Retinal pigment epithelial cell (primary cell): Measurements from ENCODE around the gene SPPL2B.
"Not testable (repeated sequence)": the region's sequence is repeated elsewhere in the genome, so short reads cannot be mapped to it uniquely, and the experiment has no call there.

Source experiments
- DNase-seq: peaks from one replicate; pipeline ENCODE4 v3.0.0-alpha.2; 2010; ENCODE audit warnings: low read depth
- H3K4me3 ChIP-seq: 2 replicates; pipeline ENCODE4 v1.5.1; 2011; ENCODE audit warnings: mild to moderate bottlenecking, low read length, control low read depth, moderate library complexity
- TF ChIP-seq, protein P1 (sequence below): conservative IDR thresholded peaks from 2 replicates; pipeline ENCODE4 v1.5.1; 2011; ENCODE audit warnings: low read depth, low read length, control low read depth, inconsistent platforms

The SPPL2B gene, protein sequence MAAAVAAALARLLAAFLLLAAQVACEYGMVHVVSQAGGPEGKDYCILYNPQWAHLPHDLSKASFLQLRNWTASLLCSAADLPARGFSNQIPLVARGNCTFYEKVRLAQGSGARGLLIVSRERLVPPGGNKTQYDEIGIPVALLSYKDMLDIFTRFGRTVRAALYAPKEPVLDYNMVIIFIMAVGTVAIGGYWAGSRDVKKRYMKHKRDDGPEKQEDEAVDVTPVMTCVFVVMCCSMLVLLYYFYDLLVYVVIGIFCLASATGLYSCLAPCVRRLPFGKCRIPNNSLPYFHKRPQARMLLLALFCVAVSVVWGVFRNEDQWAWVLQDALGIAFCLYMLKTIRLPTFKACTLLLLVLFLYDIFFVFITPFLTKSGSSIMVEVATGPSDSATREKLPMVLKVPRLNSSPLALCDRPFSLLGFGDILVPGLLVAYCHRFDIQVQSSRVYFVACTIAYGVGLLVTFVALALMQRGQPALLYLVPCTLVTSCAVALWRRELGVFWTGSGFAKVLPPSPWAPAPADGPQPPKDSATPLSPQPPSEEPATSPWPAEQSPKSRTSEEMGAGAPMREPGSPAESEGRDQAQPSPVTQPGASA

DNA sequence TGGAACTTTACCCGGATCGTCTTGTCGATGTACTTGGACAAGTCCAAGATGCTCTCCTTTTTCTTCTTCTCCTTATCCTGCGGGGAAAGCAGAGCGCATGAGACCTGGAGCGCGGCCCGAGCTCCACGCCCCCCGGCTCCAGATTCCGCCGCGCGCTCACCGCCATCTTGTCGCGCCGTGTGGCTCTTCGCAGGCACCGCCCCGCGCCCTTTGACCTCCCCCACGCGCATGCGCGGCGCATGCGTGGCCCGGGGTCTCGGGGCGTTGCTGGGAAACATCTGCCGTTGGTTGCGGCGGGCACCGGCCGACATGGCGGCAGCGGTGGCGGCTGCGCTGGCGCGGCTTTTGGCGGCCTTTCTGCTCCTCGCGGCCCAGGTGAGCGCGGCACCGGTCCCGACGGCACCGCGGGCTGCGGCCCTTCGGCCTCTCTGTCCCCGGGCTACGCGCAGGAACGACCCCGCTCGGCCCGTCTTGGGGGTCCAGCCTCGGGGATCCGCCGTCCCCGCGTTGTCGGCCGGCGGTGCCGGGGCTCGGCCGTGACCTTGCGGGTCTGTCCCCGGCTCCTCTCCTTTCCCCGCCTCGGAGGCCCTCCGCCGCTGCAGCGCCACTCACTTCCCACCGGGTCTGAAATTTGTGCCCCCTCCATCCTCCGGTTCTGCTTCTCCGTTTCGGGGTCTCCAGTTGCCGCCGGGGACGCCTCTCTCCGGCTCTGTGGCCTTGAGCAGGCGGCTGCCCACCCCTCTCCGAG, at the start of gene SPPL2B, which contains the start of gene LSM7:
Gene SPPL2B (plus strand): TSS at position 284 of the 748 bp plus-strand sequence. CDS start 26 bp downstream, at position 310.
Gene LSM7 (minus strand): TSS at position 186 of the 748 bp plus-strand sequence. CDS start 20 bp downstream, at position 166.
- TF ChIP-seq, protein P1, sequence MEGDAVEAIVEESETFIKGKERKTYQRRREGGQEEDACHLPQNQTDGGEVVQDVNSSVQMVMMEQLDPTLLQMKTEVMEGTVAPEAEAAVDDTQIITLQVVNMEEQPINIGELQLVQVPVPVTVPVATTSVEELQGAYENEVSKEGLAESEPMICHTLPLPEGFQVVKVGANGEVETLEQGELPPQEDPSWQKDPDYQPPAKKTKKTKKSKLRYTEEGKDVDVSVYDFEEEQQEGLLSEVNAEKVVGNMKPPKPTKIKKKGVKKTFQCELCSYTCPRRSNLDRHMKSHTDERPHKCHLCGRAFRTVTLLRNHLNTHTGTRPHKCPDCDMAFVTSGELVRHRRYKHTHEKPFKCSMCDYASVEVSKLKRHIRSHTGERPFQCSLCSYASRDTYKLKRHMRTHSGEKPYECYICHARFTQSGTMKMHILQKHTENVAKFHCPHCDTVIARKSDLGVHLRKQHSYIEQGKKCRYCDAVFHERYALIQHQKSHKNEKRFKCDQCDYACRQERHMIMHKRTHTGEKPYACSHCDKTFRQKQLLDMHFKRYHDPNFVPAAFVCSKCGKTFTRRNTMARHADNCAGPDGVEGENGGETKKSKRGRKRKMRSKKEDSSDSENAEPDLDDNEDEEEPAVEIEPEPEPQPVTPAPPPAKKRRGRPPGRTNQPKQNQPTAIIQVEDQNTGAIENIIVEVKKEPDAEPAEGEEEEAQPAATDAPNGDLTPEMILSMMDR, result no peak
- H3K4me3 ChIP-seq, result peak within 1 kb of the TSS; percentile 97
- peak; percentile 41 for DNase-seq

DNA sequence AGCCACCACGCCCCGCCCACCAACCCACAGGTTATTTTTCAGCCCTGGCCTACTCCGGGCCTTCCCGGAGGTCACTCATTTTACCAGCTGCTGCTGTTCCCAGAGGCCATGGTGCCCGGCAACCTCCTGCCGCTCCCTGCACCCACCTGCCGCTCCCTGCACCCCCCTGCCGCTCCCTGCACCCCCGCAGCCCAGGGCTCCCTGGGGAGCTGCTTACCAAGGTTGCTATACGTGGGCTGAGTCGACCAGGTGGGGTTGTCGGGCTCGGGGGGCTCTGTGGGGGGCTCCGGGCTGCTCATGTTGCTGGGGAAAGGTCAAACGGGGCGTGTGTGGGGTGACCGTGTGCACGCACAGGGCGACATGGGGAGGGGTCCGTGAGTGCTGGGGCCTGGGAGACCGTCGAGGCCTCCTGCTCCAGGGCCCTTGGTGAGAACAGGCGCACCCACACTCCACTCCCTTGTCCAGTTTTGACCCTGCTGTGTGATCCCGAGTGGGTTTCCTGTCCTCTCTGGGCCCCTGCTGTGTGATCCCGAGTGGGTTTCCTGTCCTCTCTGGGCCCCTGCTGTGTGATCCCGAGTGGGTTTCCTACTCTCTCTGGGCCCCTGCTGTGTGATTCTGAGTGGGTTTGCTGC, 47.7 kb upstream of the SPPL2B start:
- no peak for DNase-seq
- TF ChIP-seq, protein P1, result no peak
- H3K4me3 ChIP-seq, result no peak overlapping the region

DNA sequence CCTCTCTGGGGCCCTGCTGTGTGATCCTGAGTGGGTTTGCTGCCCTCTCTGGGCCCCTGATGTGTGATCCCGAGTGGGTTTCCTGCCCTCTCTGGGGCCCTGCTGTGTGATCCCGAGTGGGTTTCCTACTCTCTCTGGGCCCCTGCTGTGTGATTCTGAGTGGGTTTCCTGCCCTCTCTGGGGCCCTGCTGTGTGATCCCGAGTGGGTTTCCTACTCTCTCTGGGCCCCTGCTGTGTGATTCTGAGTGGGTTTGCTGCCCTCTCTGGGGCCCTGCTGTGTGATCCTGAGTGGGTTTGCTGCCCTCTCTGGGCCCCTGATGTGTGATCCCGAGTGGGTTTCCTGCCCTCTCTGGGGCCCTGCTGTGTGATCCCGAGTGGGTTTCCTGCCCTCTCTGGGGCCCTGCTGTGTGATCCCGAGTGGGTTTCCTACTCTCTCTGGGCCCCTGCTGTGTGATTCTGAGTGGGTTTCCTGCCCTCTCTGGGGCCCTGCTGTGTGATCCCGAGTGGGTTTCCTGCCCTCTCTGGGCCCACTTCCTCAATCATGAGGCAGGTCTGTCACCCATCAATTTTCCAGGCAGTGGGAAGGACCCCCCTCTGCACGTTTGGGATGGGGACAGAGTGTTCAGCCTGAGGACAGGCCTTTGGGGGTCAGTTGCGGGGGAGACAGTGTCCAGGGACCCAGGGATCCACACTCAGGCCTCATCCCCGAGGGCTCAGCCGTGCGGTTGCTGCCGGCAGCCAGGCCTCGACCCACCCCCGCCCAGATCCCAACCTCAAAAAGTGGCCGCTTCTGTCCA, 47.0 kb upstream of the SPPL2B start:
- not testable (repeated sequence) for DNase-seq, H3K4me3 ChIP-seq

DNA sequence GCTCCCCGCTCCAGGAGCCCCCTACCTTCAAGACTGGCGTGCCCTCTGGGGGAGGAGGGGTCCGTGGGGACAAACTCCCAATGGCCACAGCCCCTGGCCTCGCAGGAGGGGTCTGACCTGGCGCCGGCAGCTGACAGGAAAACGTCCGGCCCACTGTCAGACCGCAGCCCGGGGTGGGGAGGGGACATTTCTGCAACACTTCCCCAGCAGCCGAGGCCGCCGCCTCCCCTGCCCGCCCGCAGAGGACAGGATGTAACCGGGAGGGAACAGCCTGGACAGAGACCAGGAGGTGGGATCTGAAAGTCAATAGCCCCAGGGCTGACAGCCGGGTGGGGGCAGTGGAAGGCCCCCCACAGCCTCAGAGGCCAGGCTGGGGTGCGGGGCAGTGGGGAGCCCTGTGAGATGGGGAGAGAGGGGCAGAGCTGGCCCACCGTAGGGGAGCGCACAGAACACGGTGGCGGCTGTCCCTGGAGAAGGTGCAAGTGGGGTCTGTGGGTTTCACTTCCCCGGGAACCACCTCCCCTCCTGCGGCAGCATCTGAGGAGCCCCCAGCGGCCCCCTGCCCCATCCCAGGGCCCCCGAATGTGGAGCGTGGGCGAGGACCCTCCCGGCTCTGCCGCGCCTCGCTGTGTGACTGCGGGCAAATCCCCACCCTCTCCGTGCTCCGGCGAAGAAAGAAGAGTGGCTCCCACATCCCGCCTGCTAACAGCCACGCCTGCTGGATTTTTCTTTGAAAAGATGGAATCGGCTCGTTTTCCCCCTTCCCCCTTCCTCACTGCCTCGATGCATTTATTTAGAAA, 46.2 kb upstream of the SPPL2B start, which contains the start of gene PEAK3:
Gene PEAK3 (minus strand): TSS at position 114 of the 800 bp plus-strand sequence. CDS start 1,244 bp downstream, outside the sequence.
- no peak for DNase-seq
- TF ChIP-seq, protein P1, result no peak
- no peak within 1 kb of the TSS for H3K4me3 ChIP-seq

DNA sequence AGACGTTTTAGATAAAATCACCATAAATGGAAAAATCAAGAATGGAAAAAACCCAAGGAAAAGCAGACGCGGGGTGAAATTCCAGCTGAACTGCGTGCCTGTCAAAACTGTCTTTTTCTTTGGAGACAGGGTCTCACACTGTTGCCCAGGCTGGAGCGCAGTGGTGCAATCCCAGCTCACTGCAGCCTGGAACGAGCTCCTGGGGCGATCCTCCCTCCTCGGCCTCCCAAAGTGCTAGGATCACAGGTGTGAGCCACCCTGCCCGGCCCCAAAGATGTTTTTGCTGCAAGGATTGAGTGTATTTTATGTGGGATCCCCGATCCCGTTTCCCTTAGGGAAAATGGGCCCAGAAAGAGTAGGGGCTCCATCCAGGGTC, 45.6 kb upstream of the SPPL2B start:
- no peak for DNase-seq
- TF ChIP-seq, protein P1, result no peak
- H3K4me3 ChIP-seq, result no peak overlapping the region

DNA sequence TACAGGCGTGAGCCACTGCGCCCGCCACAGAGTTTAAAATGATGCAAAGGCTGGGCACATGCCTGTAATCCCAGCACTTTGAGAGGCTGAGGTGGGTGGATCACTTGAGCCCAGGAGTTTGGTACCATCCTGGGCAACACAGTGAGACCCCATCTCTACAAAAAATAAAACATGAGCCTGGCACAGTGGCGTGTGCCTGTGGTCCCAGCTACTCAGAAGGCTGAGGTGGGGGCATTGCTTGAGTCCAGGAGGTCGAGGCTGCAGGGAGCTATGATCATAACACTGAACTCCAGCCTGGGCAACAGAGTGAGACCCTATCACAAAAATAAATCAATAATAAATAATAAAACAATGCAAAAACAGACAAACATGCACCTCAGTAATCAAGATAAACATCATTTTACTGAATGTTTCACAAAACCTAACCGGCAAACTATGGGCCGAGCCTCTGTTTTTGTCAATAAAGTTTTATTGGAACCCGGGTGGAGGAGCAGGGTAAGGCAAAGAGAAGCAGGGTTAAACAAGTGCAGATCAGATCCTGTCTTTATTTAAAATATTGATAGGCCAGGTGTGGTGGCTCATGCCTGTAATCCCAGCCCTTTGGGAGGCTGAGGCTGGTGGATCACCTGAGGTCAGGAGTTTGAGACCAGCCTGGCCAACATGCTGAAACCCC, 44.5 kb upstream of the SPPL2B start:
- no peak for DNase-seq
- H3K4me3 ChIP-seq, result no peak overlapping the region
- TF ChIP-seq, protein P1, result no peak
